H1 (cell line): Measurements from ENCODE around the gene PPP1R12C. TPM values are rescaled to one million over a fixed set of nuclear protein-coding genes. Genes with fewer than 3 reads are reported as not detected.
A peak's percentile ranks its signal among the peaks of the same experiment; 100 is the strongest.

Experiments used
- ASH2L ChIP-seq: fragments of 200-600, 300-600 bp; sonication (generic); IDR thresholded peaks from one replicate; pipeline ENCODE4 v1.7.1; 2017; ENCODE audit warnings: low read length
- CBX8 ChIP-seq: fragments of 300-800, 300-1000 bp; sonication (generic); IDR thresholded peaks from 2 replicates; pipeline ENCODE4 v1.7.1; 2016; ENCODE audit warnings: low read depth, low read length, borderline replicate concordance
- HDAC2 ChIP-seq, 2 experiments: fragments of 300-600 bp in 1 of 2; sonication (generic) in 1 of 2; IDR thresholded peaks; 2 replicates each; pipeline ENCODE4 v1.6.1; 2011 to 2012; ENCODE audit warnings: low read depth in 2 of 2, low read length in 2 of 2, mild to moderate bottlenecking in 2 of 2, moderate library complexity in 2 of 2, borderline replicate concordance in 1 of 2, inconsistent platforms in 1 of 2
- JUN ChIP-seq: IDR thresholded peaks from 2 replicates; pipeline ENCODE4 v1.6.1; 2011; ENCODE audit warnings: low read depth, mild to moderate bottlenecking, improper control_type of control experiment, low read length
- KDM4A ChIP-seq: IDR thresholded peaks from one replicate; pipeline ENCODE4 v1.7.1; 2012; ENCODE audit warnings: low read depth, mild to moderate bottlenecking, moderate library complexity, low read length, inconsistent platforms; ENCODE audit not compliant: severe bottlenecking
- polyA plus RNA-seq, 7 experiments: library from polyadenylated mRNA; depleted of rRNA in 3 of 7; stranded (reverse) in 5 of 7; unstranded in 2 of 7; fragments of >200 nt in 5 of 7; fragments of 200-250 nt in 2 of 7; gene quantifications; 1 replicate in 5 of 7; 2 replicates in 1 of 7; 4 replicates in 1 of 7; pipeline versions ENCODE4 v1.2.1 to v1.2.3, GENCODE V29; 2011 to 2013; ENCODE audit warnings: missing spikeins in 2 of 7, mixed read lengths in 2 of 7
- total RNA-seq: library from RNA; stranded (reverse); fragmentation: NEBNext Ultra II Directional; extraction: Animal tissue kit (Norgen Biotek cat#: 25700); gene quantifications from 2 replicates; pipeline ENCODE4 v1.2.1, GENCODE V29; 2021

Gene PPP1R12C
- total and polyA plus RNA-seq, 2 of the 8 experiments (the other 6 are each of a cell fraction or from before 2014, with no cell fraction given), result 31.7 to 71.5 TPM

GRCh38 chr19:55160986-55161365 is 43.5 kb upstream of the PPP1R12C start (continued):
- TF ChIP-seq ASH2L, result peak; percentile 36
- peak; percentile 83 for TF ChIP-seq KDM4A
- TF ChIP-seq HDAC2 (IDR thresholded peaks at IDR 0.05; ENCODE audit: borderline replicate concordance in 1 of 2, low read depth in 2 of 2, low read length in 2 of 2), result 0 out of 4 replicates have a peak, but pooled peaks of 1 of the 2 experiments have one; percentile 17
- no peak for TF ChIP-seq JUN
- TF ChIP-seq CBX8, result no peak
